Measurements from ENCODE around the gene SERPINA5. TPM values are rescaled to one million over a fixed set of nuclear protein-coding genes. Genes with fewer than 3 reads are reported as not detected.

Gene SERPINA5
- total and polyA plus RNA-seq, 2 of the 8 experiments (the other 6 are each of a cell fraction or from before 2014, with no cell fraction given) = 1.8 to 1.9 TPM

GRCh38 chr14:94615254-94615653, 34.0 kb downstream of the SERPINA5 start:
- no peak overlapping the region for H2BK15ac ChIP-seq (ENCODE audit: low read length)
- FAIRE-seq (no peak), DNase-seq (ENCODE audit: low read depth in 1 of 2, low spot score in 2 of 2) (no peak)
- ChIA-PET POLR2A (ENCODE audit: partially characterized antibody) (interaction anchor here (1.2 kb wide), 1 partner anchor 10 kb away, joined by 3 read pairs; no protein-coding TSS in a partner anchor), CTCF (ENCODE audit: partially characterized antibody) (interaction anchor here (1.0 to 1.3 kb wide), 2 partner anchors 9 to 66 kb away, joined by 3 read pairs; no protein-coding TSS in a partner anchor)
- H4K5ac ChIP-seq (ENCODE audit: insufficient read length, low read depth, low read length) = no peak overlapping the region
- H3K18ac ChIP-seq (ENCODE audit: extremely low read depth, low read length) = no peak overlapping the region
- no peak overlapping the region for H3K9ac ChIP-seq (replicated peaks in 1 of 4; ENCODE audit: extremely low read depth in 1 of 4, low read depth in 3 of 4, low read length in 3 of 4)
- H2BK120ac ChIP-seq (replicated peaks; ENCODE audit: low read depth, low read length) = no peak overlapping the region
- no peak overlapping the region for H2AK5ac ChIP-seq (ENCODE audit: low read depth, low read length)
- no peak overlapping the region for H4K91ac ChIP-seq (replicated peaks; ENCODE audit: insufficient read length, low read length)
- H3K56ac ChIP-seq (replicated peaks; ENCODE audit: insufficient read length, low read depth, low read length) = no peak overlapping the region
- H2BK20ac ChIP-seq (ENCODE audit: low read length) = no peak overlapping the region
- H3K27ac ChIP-seq (ENCODE audit: low read depth, low read length) = no peak overlapping the region
- no peak overlapping the region for H3K14ac ChIP-seq (ENCODE audit: insufficient read length)
- 0 out of 8 replicates have a peak, but pooled peaks cover 0 to 2% (median 0%) of the 10 kb centered on the region in 4 experiments for H3K36me3 ChIP-seq (ENCODE audit: control insufficient read depth in 2 of 4, insufficient read depth in 4 of 4, low read length in 3 of 4)
- no peak overlapping the region for H2BK12ac ChIP-seq (ENCODE audit: low read depth, low read length)
- H3K23ac ChIP-seq (ENCODE audit: insufficient read length) = no peak overlapping the region
- no peaks in the 10 kb centered on the region for H4K20me1 ChIP-seq (replicated peaks in 1 of 2; ENCODE audit: control insufficient read depth in 1 of 2, insufficient read depth in 2 of 2, low read length in 2 of 2)
- no peaks in the 10 kb centered on the region; a peak in 1 of 7 replicates for H3K4me1 ChIP-seq (replicated peaks in 1 of 4; ENCODE audit: control insufficient read depth in 3 of 4, insufficient read depth in 4 of 4, low read length in 3 of 4)
- no peak overlapping the region for H3K4ac ChIP-seq (replicated peaks; ENCODE audit: insufficient read length, low read depth, low read length)
- H3K27me3 ChIP-seq (replicated peaks in 1 of 4; ENCODE audit: control insufficient read depth in 3 of 4, extremely low read depth in 1 of 4, insufficient read depth in 3 of 4, low read length in 3 of 4) = no peaks in the 10 kb centered on the region
- no peak overlapping the region for H2BK5ac ChIP-seq (ENCODE audit: low read depth, low read length)
- H4K8ac ChIP-seq (ENCODE audit: extremely low read depth, insufficient read depth, low read length) = no peak overlapping the region
- no peaks in the 10 kb centered on the region for H3K79me1 ChIP-seq (ENCODE audit: low read depth, low read length)
- no peaks in the 10 kb centered on the region for H3K23me2 ChIP-seq (ENCODE audit: low read depth, low read length)
- TF ChIP-seq SIX5 (IDR thresholded peaks at IDR 0.05; ENCODE audit: low read depth, low read length) = no peak
- no peak for TF ChIP-seq TAF1 (IDR thresholded peaks at IDR 0.05; ENCODE audit: low read depth, low read length)
- TF ChIP-seq EZH2 (IDR thresholded peaks at IDR 0.05; ENCODE audit: low read depth, low read length, severe bottlenecking) = no peak
- TF ChIP-seq CEBPB (IDR thresholded peaks at IDR 0.05; ENCODE audit: low read depth, low read length) = no peak
- no peak for TF ChIP-seq GTF2F1 (IDR thresholded peaks at IDR 0.05; ENCODE audit: borderline replicate concordance, low read depth, low read length)
- TF ChIP-seq TCF12 (IDR thresholded peaks at IDR 0.05; ENCODE audit: low read depth, low read length) = no peak
- TF ChIP-seq E2F6 (IDR thresholded peaks at IDR 0.05) = no peak
- no peak for TF ChIP-seq CHD1 (IDR thresholded peaks at IDR 0.05; ENCODE audit: low read depth, low read length)
- no peak for TF ChIP-seq POLR2AphosphoS5 (IDR thresholded peaks at IDR 0.05; ENCODE audit: low read depth, low read length)
- TF ChIP-seq CTBP2 (IDR thresholded peaks at IDR 0.05; ENCODE audit: borderline replicate concordance, insufficient read depth, insufficient read length, low read length) = no peak
- TF ChIP-seq BCL11A (IDR thresholded peaks at IDR 0.05; ENCODE audit: low read depth in 2 of 2, low read length in 2 of 2) = no peak
- TF ChIP-seq EP300 (IDR thresholded peaks at IDR 0.05; ENCODE audit: borderline replicate concordance in 1 of 2, low read depth in 2 of 2, low read length in 2 of 2) = no peak
- TF ChIP-seq FOSL1 (IDR thresholded peaks at IDR 0.05; ENCODE audit: insufficient read depth, low read depth, low read length) = no peak
- TF ChIP-seq SAP30 (IDR thresholded peaks at IDR 0.05; ENCODE audit: insufficient read depth, insufficient replicate concordance, low read length) = no peak
- H3K4me3 ChIP-seq (ENCODE audit: extremely low read depth in 1 of 4, insufficient read depth in 2 of 4, low read depth in 3 of 4, low read length in 4 of 4) = no peak overlapping the region
- 100% methylated on average over 3 of the region's 3 CpGs; no CpG with 5 or more reads in 1 of the 2 experiments for WGBS, 2 experiments (ENCODE audit: extremely low coverage in 1 of 2, insufficient coverage in 1 of 2, insufficient read length in 1 of 2, insufficient replicate concordance in 2 of 2, low coverage in 1 of 2, low lambda C conversion rate in 2 of 2, missing lambda C conversion rate in 1 of 2)
- H3K9me3 ChIP-seq (ENCODE audit: insufficient read depth in 2 of 2, low read depth in 1 of 2, low read length in 1 of 2) = peaks cover 14 to 28% of the 10 kb centered on the region in 2 experiments
- no peak overlapping the region for H3K4me2 ChIP-seq (ENCODE audit: insufficient read depth in 1 of 2, low read depth in 2 of 2, low read length in 2 of 2)
- H2AFZ ChIP-seq (ENCODE audit: low read length) = no peak overlapping the region
- H3K79me2 ChIP-seq (ENCODE audit: control insufficient read depth in 1 of 2, insufficient read depth in 2 of 2, low read length in 2 of 2) = no peaks in the 10 kb centered on the region

Measured in H1 (cell line).